ENCODE data around the gene NOXA1.

Gene NOXA1

DNA sequence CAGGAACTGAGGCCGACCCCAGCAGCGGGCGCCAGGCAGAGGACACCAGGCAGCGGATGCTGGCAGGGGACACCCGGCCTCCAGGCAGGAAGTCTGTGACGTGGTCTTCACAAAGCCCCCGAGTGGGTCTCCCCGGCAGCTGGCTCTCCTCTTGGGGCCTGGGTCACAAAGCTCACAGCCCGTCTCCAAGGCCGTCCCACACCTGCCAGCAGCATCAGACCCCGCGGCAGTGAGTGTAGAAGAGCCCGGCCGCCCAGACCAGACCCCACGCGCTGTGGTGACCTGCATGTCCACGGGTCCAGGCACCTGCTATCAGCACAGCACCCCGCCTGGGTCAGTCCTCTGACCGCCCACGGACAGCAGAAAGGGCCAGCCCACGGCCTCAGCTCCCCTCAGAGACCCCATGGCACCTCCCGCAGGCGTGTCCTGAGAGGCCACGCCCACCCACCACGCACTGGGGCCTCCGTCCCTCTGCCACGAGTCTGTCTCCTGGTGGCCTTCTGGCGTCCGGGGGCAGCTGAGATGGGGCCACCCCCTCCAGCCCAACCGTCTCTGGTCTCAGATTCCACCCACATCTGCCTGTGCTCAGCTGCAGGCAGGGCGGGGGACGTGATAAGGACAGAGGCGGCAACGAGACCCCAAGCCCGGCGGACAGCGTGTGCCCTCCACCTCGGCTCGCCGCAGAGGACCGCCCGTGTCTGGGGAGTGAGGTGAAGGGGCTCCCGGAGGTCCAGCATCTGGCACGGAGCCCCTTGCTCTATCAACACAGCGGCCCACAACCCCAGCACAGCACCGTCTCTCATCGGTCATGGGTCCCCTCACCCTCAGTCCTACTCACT lies 34.4 kb upstream of the NOXA1 start:
- Histone ChIP-seq H2AK5ac (ENCODE audit: low read length, severe bottlenecking) (no peak overlapping the region), H3K14ac (ENCODE audit: low read length in 2 of 2) (no peak overlapping the region), H3K4ac (ENCODE audit: low read depth in 1 of 2, low read length in 2 of 2) (no peak overlapping the region), H3K27me3 (ENCODE audit: control insufficient read depth in 1 of 2, insufficient read depth in 1 of 2, low read length in 2 of 2) (no peaks in the 10 kb centered on the region), H2AFZ (ENCODE audit: low read depth, low read length) (no peak overlapping the region), H3K27ac (ENCODE audit: low read length, poor library complexity, severe bottlenecking) (no peak overlapping the region), H3K4me1 (ENCODE audit: control insufficient read depth, insufficient read depth, low read depth, low read length) (peaks cover 6% of the 10 kb centered on the region), H4K8ac (ENCODE audit: low read length) (no peak overlapping the region), H3K18ac (ENCODE audit: low read depth in 1 of 2, low read length in 2 of 2) (no peak overlapping the region), H3K4me2 (ENCODE audit: low read length, poor library complexity, severe bottlenecking) (no peak overlapping the region), H3K36me3 (ENCODE audit: control insufficient read depth in 1 of 2, insufficient read depth in 2 of 2, low read depth in 1 of 2, low read length in 2 of 2) (peaks cover 0 to 50% of the 10 kb centered on the region in 2 experiments), H3K9ac (ENCODE audit: low read length) (no peak overlapping the region), H2BK120ac (ENCODE audit: low read depth, low read length) (no peak overlapping the region), H2BK12ac (ENCODE audit: low read length in 2 of 2) (no peak overlapping the region), H3K79me1 (replicated peaks; ENCODE audit: low read length, poor library complexity, severe bottlenecking) (no peaks in the 10 kb centered on the region), H4K91ac (ENCODE audit: low read length) (no peak overlapping the region), H2BK15ac (ENCODE audit: low read depth, poor library complexity, severe bottlenecking) (no peak overlapping the region), H3K4me3 (ENCODE audit: insufficient read depth in 1 of 2, low read depth in 1 of 2, low read length in 2 of 2) (no peak overlapping the region), H3K9me3 (ENCODE audit: control insufficient read depth, low read length) (no peaks in the 10 kb centered on the region), H3K23ac (ENCODE audit: low read length in 2 of 2) (no peak overlapping the region), H2BK5ac (ENCODE audit: low read depth, low read length, poor library complexity, severe bottlenecking) (no peak overlapping the region)
- WGBS: 90% methylated on average over 47 of the region's 47 CpGs
- DNase-seq: no peak

- no peak overlapping the region for H2BK12ac ChIP-seq (ENCODE audit: low read length in 2 of 2)
- H2AFZ ChIP-seq (ENCODE audit: low read depth, low read length): no peak overlapping the region
- no peaks in the 10 kb centered on the region for H3K79me1 ChIP-seq (replicated peaks; ENCODE audit: low read length, poor library complexity, severe bottlenecking)
- no peak overlapping the region for H3K4me2 ChIP-seq (ENCODE audit: low read length, poor library complexity, severe bottlenecking)
- H2BK120ac ChIP-seq (ENCODE audit: low read depth, low read length): no peak overlapping the region
- DNase-seq: no peak
- H3K9ac ChIP-seq (ENCODE audit: low read length): no peak overlapping the region
- no peak overlapping the region for H3K23ac ChIP-seq (ENCODE audit: low read length in 2 of 2)
- H3K36me3 ChIP-seq (ENCODE audit: control insufficient read depth in 1 of 2, insufficient read depth in 2 of 2, low read depth in 1 of 2, low read length in 2 of 2): peaks cover 0 to 52% of the 10 kb centered on the region in 2 experiments
- H3K27ac ChIP-seq (ENCODE audit: low read length, poor library complexity, severe bottlenecking): no peak overlapping the region
- H2BK5ac ChIP-seq (ENCODE audit: low read depth, low read length, poor library complexity, severe bottlenecking): no peak overlapping the region
- H2AK5ac ChIP-seq (ENCODE audit: low read length, severe bottlenecking): no peak overlapping the region
- peaks cover under 1% of the 10 kb centered on the region for H3K4me1 ChIP-seq (ENCODE audit: control insufficient read depth, insufficient read depth, low read depth, low read length)
- H3K4me3 ChIP-seq (ENCODE audit: insufficient read depth in 1 of 2, low read depth in 1 of 2, low read length in 2 of 2): no peak overlapping the region
- no peaks in the 10 kb centered on the region for H3K27me3 ChIP-seq (ENCODE audit: control insufficient read depth in 1 of 2, insufficient read depth in 1 of 2, low read length in 2 of 2)
- no peak overlapping the region for H4K91ac ChIP-seq (ENCODE audit: low read length)
- H2BK15ac ChIP-seq (ENCODE audit: low read depth, poor library complexity, severe bottlenecking): no peak overlapping the region
- H3K4ac ChIP-seq (ENCODE audit: low read depth in 1 of 2, low read length in 2 of 2): no peak overlapping the region
- H3K9me3 ChIP-seq (ENCODE audit: control insufficient read depth, low read length): no peaks in the 10 kb centered on the region
- no peak overlapping the region for H3K18ac ChIP-seq (ENCODE audit: low read depth in 1 of 2, low read length in 2 of 2)
- H4K8ac ChIP-seq (ENCODE audit: low read length): no peak overlapping the region
- H3K14ac ChIP-seq (ENCODE audit: low read length in 2 of 2): no peak overlapping the region
- WGBS: 96% methylated on average over 12 of the region's 13 CpGs
Measured at GRCh38 chr9:137389428-137389746, 33.8 kb upstream of the NOXA1 start.

GRCh38 chr9:137390553-137391410 lies 32.4 kb upstream of the NOXA1 start:
- H2BK5ac ChIP-seq (ENCODE audit: low read depth, low read length, poor library complexity, severe bottlenecking): no peak overlapping the region
- no peak overlapping the region for H3K18ac ChIP-seq (ENCODE audit: low read depth in 1 of 2, low read length in 2 of 2)
- no peaks in the 10 kb centered on the region for H3K27me3 ChIP-seq (ENCODE audit: control insufficient read depth in 1 of 2, insufficient read depth in 1 of 2, low read length in 2 of 2)
- no peak overlapping the region for H2BK120ac ChIP-seq (ENCODE audit: low read depth, low read length)
- H2BK15ac ChIP-seq (ENCODE audit: low read depth, poor library complexity, severe bottlenecking): no peak overlapping the region
- no peak overlapping the region for H2BK12ac ChIP-seq (ENCODE audit: low read length in 2 of 2)
- no peak overlapping the region for H4K8ac ChIP-seq (ENCODE audit: low read length)
- no peak for DNase-seq
- no peak overlapping the region for H2AK5ac ChIP-seq (ENCODE audit: low read length, severe bottlenecking)
- no peak overlapping the region for H3K4ac ChIP-seq (ENCODE audit: low read depth in 1 of 2, low read length in 2 of 2)
- H3K4me2 ChIP-seq (ENCODE audit: low read length, poor library complexity, severe bottlenecking): no peak overlapping the region
- no peaks in the 10 kb centered on the region for H3K79me1 ChIP-seq (replicated peaks; ENCODE audit: low read length, poor library complexity, severe bottlenecking)
- H2AFZ ChIP-seq (ENCODE audit: low read depth, low read length): no peak overlapping the region
- no peak overlapping the region for H3K9ac ChIP-seq (ENCODE audit: low read length)
- no peak overlapping the region for H3K27ac ChIP-seq (ENCODE audit: low read length, poor library complexity, severe bottlenecking)
- no peak overlapping the region for H3K4me3 ChIP-seq (ENCODE audit: insufficient read depth in 1 of 2, low read depth in 1 of 2, low read length in 2 of 2)
- no peak overlapping the region for H3K23ac ChIP-seq (ENCODE audit: low read length in 2 of 2)
- WGBS: 91% methylated on average over 42 of the region's 42 CpGs
- peak overlapping the region; percentile 29 for H4K91ac ChIP-seq (ENCODE audit: low read length)
- no peaks in the 10 kb centered on the region for H3K9me3 ChIP-seq (ENCODE audit: control insufficient read depth, low read length)
- no peak overlapping the region for H3K14ac ChIP-seq (ENCODE audit: low read length in 2 of 2)
- peaks cover 2% of the 10 kb centered on the region for H3K4me1 ChIP-seq (ENCODE audit: control insufficient read depth, insufficient read depth, low read depth, low read length)
- peaks cover 0 to 54% of the 10 kb centered on the region in 2 experiments for H3K36me3 ChIP-seq (ENCODE audit: control insufficient read depth in 1 of 2, insufficient read depth in 2 of 2, low read depth in 1 of 2, low read length in 2 of 2)

DNA sequence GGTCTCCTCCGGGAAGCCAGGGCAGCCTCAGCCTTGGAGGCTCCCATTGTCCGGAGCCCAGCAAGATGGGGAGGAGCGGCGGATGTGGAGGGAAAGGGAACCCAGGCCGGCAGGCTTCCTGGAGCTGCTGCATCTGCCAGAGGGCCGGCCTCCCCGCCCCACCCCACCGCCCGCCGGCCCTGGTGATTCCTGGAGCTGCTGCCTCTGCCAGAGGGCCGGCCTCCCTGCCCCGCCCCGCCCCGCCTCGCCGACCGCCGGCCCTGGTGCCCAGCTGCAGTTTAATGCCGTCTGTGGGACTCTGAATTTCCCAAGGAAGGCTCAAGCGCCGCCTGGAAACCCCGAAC lies 31.8 kb upstream of the NOXA1 start:
- Histone ChIP-seq H2BK15ac (ENCODE audit: low read depth, poor library complexity, severe bottlenecking) (no peak overlapping the region), H3K4me2 (ENCODE audit: low read length, poor library complexity, severe bottlenecking) (no peak overlapping the region)
- 85% methylated on average over 22 of the region's 22 CpGs for WGBS

More for the DNA sequence above, 31.8 kb upstream of the NOXA1 start:
- H3K27me3 ChIP-seq (ENCODE audit: control insufficient read depth in 1 of 2, insufficient read depth in 1 of 2, low read length in 2 of 2): no peaks in the 10 kb centered on the region
- H2AFZ ChIP-seq (ENCODE audit: low read depth, low read length): no peak overlapping the region
- no peak overlapping the region for H3K23ac ChIP-seq (ENCODE audit: low read length in 2 of 2)
- H3K18ac ChIP-seq (ENCODE audit: low read depth in 1 of 2, low read length in 2 of 2): no peak overlapping the region
- no peak overlapping the region for H2AK5ac ChIP-seq (ENCODE audit: low read length, severe bottlenecking)
- H3K79me1 ChIP-seq (replicated peaks; ENCODE audit: low read length, poor library complexity, severe bottlenecking): no peaks in the 10 kb centered on the region
- no peak for DNase-seq
- H2BK12ac ChIP-seq (ENCODE audit: low read length in 2 of 2): no peak overlapping the region
- no peak overlapping the region for H3K14ac ChIP-seq (ENCODE audit: low read length in 2 of 2)
- peaks cover 0 to 54% of the 10 kb centered on the region in 2 experiments for H3K36me3 ChIP-seq (ENCODE audit: control insufficient read depth in 1 of 2, insufficient read depth in 2 of 2, low read depth in 1 of 2, low read length in 2 of 2)
- H3K9ac ChIP-seq (ENCODE audit: low read length): no peak overlapping the region
- no peaks in the 10 kb centered on the region for H3K9me3 ChIP-seq (ENCODE audit: control insufficient read depth, low read length)
- no peak overlapping the region for H4K8ac ChIP-seq (ENCODE audit: low read length)
- H4K91ac ChIP-seq (ENCODE audit: low read length): peak overlapping the region; percentile 29
- H3K4me1 ChIP-seq (ENCODE audit: control insufficient read depth, insufficient read depth, low read depth, low read length): peaks cover 6% of the 10 kb centered on the region
- H3K27ac ChIP-seq (ENCODE audit: low read length, poor library complexity, severe bottlenecking): no peak overlapping the region
- no peak overlapping the region for H2BK120ac ChIP-seq (ENCODE audit: low read depth, low read length)
- no peak overlapping the region for H2BK5ac ChIP-seq (ENCODE audit: low read depth, low read length, poor library complexity, severe bottlenecking)
- no peak overlapping the region for H3K4me3 ChIP-seq (ENCODE audit: insufficient read depth in 1 of 2, low read depth in 1 of 2, low read length in 2 of 2)
- H3K4ac ChIP-seq (ENCODE audit: low read depth in 1 of 2, low read length in 2 of 2): no peak overlapping the region
